ENCODE measurements around the gene PHB1.
"Not testable (repeated sequence)": the region's sequence is repeated elsewhere in the genome, so short reads cannot be mapped to it uniquely, and the experiment has no call there.

PHB1 gene

DNA sequence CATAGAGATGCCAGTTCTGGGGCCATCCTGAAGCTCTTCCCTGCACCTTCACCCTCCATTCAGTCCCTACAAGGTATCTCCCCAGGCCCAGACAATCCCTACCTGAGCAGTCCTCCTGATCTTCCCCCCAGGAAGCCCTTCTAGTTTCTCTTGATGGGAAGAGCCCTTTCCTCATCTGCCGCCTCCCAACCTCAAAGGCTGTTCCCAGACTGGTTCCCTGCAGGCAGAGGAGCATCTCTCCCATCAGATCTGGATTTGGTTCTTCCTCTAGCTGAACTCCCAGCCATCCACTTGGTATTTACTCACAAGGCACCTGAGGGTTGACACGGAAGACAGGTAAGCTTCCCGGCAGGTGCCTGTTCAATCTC is 24.6 kb upstream of the PHB1 start:
- no peak for DNase-seq

GRCh38 chr17:49438436-49439278 is 24.0 kb upstream of the PHB1 start:
- no peak for DNase-seq

- no peak for DNase-seq
These were observed 23.2 kb upstream of the PHB1 start for GRCh38 chr17:49437696-49438435.

DNA sequence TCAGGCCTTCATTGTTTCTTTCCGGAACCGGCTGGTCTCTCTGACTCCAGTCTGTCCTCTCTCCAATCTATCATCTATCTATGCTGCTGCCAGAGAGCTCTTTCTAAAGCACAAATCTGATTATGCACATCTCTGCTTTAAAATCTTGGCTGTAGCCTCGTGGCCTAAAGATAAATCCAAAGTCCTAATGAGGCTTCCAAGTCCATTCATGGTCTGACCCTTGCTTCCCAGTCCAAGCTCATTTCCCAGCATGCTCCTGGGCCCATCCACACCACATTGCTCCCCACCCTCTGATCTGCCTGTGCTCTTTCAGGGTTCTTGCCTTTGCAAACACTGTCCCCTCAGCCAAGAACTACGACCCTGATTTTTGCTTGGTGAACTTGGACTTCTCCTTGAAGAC is 21.5 kb upstream of the PHB1 start:
- DNase-seq, result no peak

DNA sequence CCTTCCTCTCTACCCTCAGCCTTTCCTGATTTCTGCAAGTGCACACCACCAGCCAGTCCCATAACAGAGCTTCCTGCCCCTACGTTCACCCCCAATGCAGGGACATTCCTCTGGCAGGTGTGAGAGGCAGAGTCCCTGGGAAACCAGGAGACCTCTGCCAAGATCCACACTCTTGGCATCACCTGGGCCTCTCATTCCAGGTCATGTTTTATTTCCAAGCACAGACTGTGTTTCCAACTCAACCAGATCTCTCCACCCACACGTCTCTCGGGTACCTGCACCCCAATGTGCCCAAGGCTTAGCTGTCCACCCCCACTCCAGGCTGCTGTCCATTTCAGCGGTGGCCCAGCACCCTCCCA is 21.0 kb upstream of the PHB1 start:
- no peak for DNase-seq

- DNase-seq, result peak in 3 of 4 experiments; percentile 5 to 13 (median 7)
These were observed 20.4 kb upstream of the PHB1 start for GRCh38 chr17:49434821-49435670.

GRCh38 chr17:49433000-49433694 is 18.5 kb upstream of the PHB1 start:
- DNase-seq, result no peak

GRCh38 chr17:49431743-49432142 is 17.1 kb upstream of the PHB1 start:
- DNase-seq, result no peak

DNA sequence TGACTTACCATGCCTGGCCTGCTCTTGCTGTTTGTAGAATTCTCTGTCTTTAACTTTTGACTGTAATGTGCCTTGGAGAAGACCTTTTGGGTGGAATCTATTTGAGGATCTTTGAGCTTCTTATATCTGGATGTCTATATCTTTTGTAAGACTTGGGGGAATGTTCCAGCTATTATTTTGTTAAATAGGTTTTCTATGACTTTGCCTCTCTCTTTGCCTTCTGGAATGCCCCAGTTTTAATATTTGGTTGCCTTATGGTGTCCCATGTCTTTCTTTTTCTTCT is 10.3 kb upstream of the PHB1 start:
- no peak for DNase-seq

DNA sequence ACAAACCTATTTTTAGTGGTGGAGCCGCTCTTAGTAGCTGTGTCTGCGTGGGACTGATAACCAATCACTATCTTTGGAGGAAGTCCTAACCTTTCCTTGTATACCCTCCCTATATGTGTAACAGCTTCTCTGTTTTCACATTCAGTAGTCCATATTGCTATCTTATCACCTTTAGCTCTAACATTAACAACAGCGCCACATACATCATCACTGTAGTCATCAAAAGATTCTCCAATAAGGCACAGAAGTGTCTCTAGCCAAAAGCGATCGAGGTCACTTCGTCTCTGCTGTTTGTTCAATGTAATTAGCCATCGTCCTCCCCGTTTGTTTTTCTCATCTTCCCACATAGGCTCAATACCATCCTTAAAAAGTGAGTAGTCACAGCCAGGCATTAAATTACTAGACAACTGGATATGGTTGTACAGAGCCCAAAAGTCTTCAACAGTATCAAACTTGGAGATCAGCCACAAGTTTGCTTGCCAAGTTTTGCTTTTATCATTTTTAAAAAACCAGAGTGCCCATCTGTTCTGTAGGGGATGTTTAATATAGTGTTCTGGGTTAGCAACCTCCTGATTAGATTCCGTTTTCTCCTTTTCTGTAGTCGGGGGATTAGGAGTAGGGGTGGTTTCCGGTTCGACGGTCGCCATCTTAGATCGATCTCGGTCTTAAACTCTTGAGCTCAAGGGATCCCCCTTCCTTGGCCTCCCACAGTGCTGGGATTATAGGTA is 9.8 kb upstream of the PHB1 start:
- DNase-seq, result not testable (repeated sequence)

GRCh38 chr17:49422714-49423113 is 8.0 kb upstream of the PHB1 start:
- DNase-seq, result no peak

DNA sequence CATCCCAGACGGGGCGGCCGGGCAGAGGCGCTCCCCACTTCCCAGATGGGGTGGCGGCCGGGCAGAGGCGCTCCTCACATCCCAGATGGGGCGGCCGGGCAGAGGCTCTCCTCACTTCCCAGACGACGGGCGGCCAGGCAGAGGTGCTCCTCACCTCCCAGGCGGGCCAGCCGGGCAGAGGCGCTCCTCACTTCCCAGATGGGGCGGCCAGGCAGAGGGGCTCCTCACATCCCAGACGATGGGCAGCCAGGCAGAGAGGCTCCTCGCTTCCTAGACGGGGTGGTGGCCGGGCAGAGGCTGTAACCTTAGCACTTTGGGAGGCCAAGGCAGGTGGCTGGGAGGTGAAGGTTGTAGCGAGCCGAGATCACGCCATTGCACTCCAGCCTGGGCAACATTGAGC is 5.1 kb upstream of the PHB1 start:
- DNase-seq, result not testable (repeated sequence)

DNA sequence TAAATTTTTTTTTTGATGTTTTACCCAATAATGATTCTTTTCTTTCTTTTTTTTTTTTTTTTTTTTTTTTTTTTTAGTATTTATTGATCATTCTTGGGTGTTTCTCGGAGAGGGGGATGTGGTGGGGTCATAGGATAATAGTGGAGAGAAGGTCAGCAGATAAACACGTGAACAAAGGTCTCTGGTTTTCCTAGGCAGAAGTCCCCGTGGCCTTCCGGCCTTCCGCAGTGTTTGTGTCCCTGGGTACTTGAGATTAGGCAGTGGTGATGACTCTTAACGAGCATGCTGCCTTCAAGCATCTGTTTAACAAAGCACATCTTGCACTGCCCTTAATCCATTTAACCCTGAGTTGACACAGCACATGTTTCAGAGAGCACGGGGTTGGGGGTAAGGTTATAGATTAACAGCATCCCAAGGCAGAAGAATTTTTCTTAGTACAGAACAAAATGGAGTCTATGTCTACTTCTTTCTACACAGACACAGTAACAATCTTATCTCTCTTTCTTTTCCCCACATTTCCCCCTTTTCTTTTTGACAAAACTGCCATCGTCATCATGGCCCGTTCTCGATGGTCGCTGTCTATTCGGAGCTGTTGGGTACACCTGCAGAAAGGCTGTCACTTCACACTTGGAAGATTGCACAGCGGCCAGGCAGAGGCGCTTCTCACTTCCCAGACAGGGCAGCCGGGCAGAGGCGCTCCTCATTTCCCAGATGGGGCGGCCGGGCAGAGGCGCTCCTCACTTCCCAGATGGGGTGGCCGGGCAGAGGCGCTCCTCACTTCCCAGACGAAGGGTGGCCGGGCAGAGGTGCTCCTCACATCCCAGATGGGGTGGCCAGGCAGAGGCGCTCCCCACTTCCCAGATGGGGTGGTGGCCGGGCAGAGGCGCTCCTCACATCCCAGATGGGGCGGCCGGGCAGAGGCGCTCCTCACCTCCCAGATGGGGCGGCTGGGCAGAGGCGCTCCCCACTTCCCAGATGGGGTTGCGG is 4.4 kb upstream of the PHB1 start:
- DNase-seq, result not testable (repeated sequence)

DNA sequence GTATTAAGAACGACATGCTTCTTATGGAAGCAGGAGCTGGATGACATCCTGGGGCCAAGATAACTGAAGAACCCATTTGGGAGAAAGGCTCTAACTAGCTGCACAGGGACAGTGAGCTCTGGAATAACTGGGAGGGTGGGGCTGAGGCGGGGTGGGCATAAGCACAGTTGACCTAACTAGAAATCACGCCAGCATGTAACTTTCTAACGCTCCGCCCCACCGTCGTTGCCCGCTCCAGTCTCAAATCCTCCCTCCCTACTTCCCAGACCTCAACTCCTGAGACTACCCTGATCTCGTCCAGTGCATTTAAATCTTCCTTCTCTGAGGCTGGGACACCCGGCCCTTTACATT is 436 bp downstream of the PHB1 start:
- no peak for DNase-seq

GRCh38 chr17:49409066-49409465 is 5.6 kb downstream of the PHB1 start:
- no peak for DNase-seq

- DNase-seq, result peak; percentile 45 to 84 (median 76)
These were observed 6.6 kb downstream of the PHB1 start for GRCh38 chr17:49407981-49408501.

GRCh38 chr17:49407086-49407485 is 7.6 kb downstream of the PHB1 start:
- DNase-seq, result no peak

DNA sequence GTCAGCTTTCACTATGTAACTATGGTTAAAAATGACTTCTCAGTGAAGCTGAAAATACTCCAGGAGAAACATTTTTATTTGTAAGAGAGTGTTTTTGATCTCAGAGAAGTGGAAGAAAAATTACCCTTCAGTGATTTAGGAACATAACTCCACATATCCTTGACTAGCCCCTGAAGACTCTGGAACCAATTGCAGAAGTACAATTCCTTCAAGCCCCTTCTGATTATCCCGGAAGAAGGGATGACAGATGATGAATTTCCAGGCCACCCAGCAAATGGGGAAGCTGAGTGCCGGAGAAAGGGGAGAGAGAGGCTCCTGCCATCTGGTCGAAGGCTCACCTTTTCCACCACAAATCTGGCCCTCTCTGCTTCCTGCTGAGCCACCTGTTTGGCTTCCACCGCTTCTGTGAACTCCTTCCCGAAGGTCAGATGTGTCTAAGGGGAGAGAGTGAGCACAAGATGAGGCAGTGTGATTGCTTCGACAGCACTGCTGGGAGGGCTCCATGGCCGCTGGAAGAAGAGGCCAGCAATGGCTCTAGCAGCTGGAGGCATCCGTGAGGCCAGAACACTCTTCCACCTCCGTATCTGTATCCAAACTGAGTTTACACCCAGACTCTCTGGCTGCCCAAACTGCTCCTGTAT is 8.1 kb downstream of the PHB1 start:
- no peak for DNase-seq

DNA sequence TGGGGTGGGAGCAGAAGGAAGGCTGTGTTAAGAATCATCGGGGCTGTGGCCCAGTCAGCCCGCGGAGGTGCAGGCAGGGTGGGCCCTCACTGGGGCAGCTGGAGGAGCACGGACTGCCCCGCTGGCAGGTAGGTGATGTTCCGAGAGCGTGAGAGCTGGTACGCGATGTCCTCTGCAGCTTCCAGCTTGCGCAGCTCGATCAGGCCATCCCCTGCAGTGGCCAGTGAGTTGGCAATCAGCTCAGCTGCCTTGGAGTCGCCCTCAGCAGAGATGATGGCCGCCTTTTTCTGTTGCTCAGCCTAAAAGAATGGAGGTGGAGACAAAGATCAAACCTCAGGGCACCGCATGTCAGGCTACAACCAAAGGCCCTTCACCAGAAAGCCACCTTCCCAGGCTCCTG is 9.8 kb downstream of the PHB1 start:
- no peak for DNase-seq

GRCh38 chr17:49404361-49404760 is 10.3 kb downstream of the PHB1 start:
- no peak for DNase-seq
